Activated naive CD4-positive, alpha-beta T cell treated with anti-CD3 and anti-CD28 coated beads, Interleukin-2, amount 10 ng/mL, durations not matched to agents 5 hours and 36 hours (primary cell): ENCODE results near the gene TECR. TPM values are rescaled to one million over a fixed set of nuclear protein-coding genes. Genes with fewer than 3 reads are reported as not detected.

Experiments used
- microRNA-seq: library from miRNA; unstranded; fragments of <30 nt; microRNA quantifications from one replicate; pipeline ENCODE4 v1.2.0, GENCODE V29; 2022; ENCODE audit warnings: borderline microRNAs expressed, borderline replicate concordance
- total RNA-seq, 2 experiments: library from RNA; stranded (reverse); gene quantifications; one replicate each; pipeline ENCODE4 v1.2.3, GENCODE V29; 2021

TECR gene
- total RNA-seq: 100 to 1,000 TPM; 154 to 157 TPM

DNA sequence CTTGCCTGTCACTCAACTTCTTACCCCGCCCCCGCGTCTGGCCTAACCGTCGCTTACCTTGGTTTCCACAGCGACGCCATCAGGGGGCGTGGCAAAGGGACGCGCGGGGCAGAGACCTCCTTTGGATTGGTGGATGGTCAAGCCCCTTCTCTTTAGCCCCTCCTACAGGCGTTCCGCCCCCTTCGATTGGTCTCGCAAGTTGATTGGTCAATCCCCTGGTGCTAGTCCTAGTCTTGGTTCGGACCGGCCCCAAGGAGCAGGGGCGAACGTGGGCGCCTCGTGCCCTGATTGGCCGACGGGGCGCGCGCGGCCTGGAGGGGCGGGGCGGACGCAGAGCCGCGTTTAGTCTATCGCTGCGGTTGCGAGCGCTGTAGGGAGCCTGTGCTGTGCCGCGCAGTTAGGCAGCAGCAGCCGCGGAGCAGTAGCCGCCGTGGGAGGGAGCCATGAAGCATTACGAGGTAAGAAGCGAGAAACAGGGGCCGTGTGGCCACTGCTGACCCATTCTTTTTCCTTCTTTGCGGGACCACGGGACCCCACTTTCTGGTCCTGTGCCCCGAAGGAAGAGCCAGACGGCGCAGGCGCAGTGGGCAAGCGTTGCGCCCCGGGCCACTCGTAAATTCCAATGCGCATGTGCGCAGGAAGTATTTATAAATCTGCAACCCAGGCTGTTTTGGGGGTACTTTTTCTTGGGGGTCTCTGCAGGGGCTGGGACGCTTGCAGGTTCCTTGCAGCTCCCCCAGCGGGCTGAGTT lies at the start of gene TECR:
Gene TECR, plus strand, starts transcription at position 341 of the 751 bp plus-strand sequence. Its CDS starts 103 bp downstream, at position 444.

GRCh38 chr19:14496029-14496833 lies 33.2 kb upstream of the TECR start, which contains the start of gene GIPC1:
Gene GIPC1, minus strand, starts transcription at chr19:14496127. Its CDS starts 13,151 bp downstream, at chr19:14482976.

GRCh38 chr19:14517840-14518505 lies 11.4 kb upstream of the TECR start, which contains the start of gene DNAJB1:
Gene DNAJB1, minus strand, starts transcription at chr19:14518397. Its CDS starts 48 bp downstream, at chr19:14518349.

DNA sequence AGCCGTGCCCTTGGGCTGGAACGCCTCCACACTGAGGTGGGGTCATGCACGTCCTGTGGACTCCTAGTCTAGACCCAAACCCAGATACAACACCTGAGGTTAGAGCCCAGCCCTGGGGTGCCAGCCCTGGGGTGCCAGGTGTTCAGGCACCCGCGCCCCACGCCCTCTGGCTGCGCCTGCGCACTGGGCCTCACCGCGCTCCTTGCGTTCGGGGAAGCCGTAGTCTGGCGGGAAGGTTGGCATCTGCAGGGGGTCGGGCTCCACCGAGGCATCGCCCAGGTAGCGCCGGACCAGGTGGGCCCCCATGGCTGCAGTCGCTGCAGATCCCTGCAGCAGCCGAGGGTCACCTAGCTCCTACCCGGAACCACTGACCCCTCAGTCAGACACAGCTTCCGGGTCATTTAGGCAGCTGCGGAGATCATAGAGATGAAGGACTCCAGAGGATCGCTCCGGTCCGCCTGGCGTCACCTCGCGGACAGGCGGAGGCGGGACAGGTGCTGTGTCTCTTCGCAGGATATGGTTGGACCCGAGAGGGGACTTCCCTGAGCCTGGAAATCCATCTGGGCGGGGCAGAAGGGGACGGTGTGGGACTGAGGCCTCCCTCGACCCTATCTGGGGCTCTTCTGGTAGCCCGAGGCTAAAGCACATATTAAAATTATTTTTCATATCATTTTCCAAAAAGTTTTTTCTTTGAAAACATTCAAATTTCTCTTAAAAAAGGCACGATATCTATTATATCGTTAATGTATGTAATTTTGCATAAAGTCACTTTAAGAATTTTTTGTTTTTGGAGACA lies 42.5 kb downstream of the TECR start, which contains the start of gene NDUFB7:
Gene NDUFB7, minus strand, starts transcription at position 372 of the 796 bp plus-strand sequence. Its CDS starts 66 bp downstream, at position 306.

DNA sequence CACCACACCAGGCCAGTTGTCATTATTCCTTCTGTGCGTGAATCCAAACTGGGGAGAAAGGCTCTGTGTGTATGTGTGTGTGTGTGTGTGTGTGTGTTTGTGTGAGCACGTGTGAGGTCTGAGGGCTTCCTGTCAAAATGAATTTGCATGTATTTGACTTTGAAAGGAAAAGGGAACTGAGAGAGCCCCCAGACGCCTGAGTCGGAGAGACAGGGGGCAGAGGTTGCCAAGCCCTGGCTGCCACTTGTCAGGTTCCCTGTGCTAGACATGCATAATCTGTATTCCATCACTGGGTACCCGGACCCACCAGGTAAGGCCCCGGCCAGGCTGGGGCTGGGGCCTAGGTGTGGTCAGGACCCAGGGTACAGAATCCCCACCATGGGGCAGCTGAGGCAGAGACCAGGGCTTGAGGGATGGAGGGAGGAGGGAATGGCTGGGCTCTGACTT lies 53.5 kb downstream of the TECR start, which contains the start of gene CLEC17A:
Gene CLEC17A, plus strand, starts transcription at position 191 of the 447 bp plus-strand sequence. Its CDS starts 77 bp downstream, at position 268.

Small RNA genes lying within 50 kb of the gene (microRNA-seq; reads per million reads assigned to microRNA genes)
- not detected for gene MIR639

Other genes starting within 250 kb of the TECR start
- 100 to 1,000 TPM; 299 to 308 TPM for gene ADGRE5, start 148.2 kb upstream of the TECR start, total RNA-seq
- gene DDX39A, start 110.3 kb upstream of the TECR start, total RNA-seq: 100 to 1,000 TPM; 199 to 205 TPM
- gene PKN1, start 96.3 kb upstream of the TECR start, total RNA-seq: 100 to 1,000 TPM; 221 TPM
- gene PTGER1, start 54.2 kb upstream of the TECR start, total RNA-seq: under 1 TPM; 0.53 to 0.78 TPM
- 10 to 100 TPM; 47.2 to 47.4 TPM for gene GIPC1, start 33.5 kb upstream of the TECR start, total RNA-seq
- gene DNAJB1, start 11.2 kb upstream of the TECR start, total RNA-seq: 100 to 1,000 TPM in 1 of 2 experiments, 10 to 100 TPM in 1; 98.4 to 102 TPM
- 100 to 1,000 TPM in 1 of 2 experiments, 10 to 100 TPM in 1; 97.4 to 100 TPM for gene NDUFB7, start 42.5 kb downstream of the TECR start, total RNA-seq
- not detected for gene CLEC17A, start 53.5 kb downstream of the TECR start, total RNA-seq
- gene ADGRE3, start 145.2 kb downstream of the TECR start, total RNA-seq: not detected
- gene ZNF333, start 160.5 kb downstream of the TECR start, total RNA-seq: 10 to 100 TPM; 13.5 to 14.5 TPM
- under 1 TPM; 0.45 to 0.51 TPM for gene ADGRE2, start 249.0 kb downstream of the TECR start, total RNA-seq